Stromal cell of bone marrow (primary cell): ENCODE measurements around the gene EFNA1.
"Not testable (repeated sequence)": the region's sequence is repeated elsewhere in the genome, so short reads cannot be mapped to it uniquely, and the experiment has no call there.

Source experiments
- DNase-seq: peaks from one replicate; pipeline ENCODE4 v3.0.0-alpha.2; 2012; ENCODE audit warnings: low read depth

Gene EFNA1

DNA sequence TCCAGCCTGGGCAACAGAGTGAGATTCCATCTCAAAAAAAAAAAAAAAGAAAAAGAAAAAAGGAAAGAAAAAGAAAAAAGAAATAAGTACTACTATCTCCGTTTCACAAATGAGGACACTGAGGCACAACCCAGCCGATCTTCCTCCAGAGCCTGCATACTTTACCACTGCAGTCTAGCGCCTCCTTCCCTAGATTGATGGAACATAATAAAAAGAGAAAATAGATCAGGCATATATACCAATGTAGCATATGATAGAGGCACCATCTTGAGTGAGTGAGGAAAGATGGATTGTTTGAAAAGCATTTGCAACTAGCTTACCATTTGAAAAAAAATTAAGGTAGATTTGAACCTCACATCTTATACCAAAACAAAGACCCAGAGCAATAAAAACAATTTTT, 17.8 kb downstream of the EFNA1 start:
- no peak for DNase-seq

DNA sequence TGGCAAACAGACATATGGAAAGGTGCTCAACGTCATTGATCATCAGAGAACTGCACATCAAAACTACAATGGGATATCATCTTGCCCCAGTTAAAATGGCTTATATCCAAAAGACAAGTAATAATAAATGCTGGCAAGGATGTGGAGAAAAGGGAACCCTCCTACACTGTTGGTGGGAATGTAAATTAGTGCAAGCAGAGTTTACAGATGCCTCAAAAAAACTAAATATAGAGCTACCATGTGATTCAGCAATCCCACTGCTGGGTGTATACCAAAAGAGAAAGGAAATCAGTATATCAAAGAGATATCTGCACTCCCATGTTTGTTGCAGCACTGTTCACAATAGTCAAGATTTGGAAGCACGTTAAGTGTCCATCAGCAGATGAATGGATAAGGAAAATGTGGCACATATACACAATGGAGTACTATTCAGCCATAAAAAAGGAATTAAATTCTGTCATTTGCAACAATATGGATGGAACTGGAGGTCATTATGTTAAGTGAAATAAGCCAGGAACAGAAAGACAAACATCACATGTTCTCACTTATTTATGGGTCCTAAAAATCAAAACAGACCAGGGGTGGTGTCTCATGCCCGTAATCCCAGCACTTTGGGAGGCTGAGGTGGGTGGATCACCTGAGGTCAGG, 28.4 kb downstream of the EFNA1 start:
- not testable (repeated sequence) for DNase-seq

DNA sequence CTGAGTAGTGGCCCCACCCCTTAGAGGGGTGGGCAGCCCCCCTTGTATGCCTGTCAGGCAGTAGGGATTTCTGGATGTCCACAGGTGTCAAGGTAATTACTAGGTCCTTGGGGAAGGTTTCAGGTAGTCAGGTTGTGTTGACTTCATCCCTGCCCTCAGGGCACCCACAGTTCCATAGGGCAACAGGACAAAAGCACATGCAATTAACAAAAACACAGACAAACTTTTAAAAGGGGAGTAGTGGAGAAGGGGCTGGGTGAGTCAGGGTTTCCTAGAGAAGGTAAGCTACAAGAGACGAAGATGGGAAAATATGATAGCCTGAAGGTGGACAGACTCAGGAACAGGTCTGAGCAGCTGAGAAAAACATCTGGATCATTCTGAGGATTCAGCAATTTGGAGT, 31.3 kb downstream of the EFNA1 start:
- DNase-seq: no peak

- DNase-seq: no peak
Observed at GRCh38 chr1:155160128-155160527, 32.5 kb downstream of the EFNA1 start.

DNA sequence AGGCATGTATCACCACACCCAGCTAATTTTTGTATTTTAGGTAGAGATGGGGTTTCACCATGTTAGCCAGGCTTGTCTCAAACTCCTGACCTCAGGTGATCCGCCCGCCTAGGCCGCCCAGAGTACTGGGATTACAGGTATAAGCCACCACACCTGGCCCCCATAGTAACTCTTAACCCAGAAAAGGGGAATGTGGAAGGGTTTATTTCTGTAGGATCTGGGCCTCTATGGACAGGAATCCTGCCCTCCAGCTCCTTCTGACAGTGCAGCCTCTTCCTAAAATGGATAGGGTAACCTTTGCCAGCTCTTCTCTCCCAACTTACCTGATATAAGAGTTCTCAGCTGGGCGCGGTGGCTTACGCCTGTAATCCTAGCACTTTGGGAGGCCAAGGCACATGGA, 35.0 kb downstream of the EFNA1 start:
- DNase-seq: not testable (repeated sequence)

DNA sequence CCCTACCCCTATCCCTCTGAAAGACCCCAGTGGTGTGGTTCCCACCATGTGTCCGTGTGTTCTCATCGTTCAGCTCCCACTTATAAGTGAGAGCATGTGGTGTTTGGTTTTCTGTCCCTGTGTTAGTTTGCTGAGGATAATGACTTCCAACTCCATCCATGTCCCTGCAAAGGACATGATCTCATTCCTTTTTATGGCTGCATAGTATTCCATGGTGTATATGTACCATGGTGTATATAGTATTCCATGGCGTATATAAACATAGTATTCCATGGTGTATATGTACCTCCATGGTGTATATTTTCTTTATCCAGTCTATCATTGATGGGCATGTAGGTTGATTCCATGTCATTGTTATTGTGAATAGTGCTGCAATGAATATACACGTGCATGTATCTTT, 36.1 kb downstream of the EFNA1 start:
- not testable (repeated sequence) for DNase-seq

GRCh38 chr1:155164625-155165024, 36.9 kb downstream of the EFNA1 start:
- DNase-seq: not testable (repeated sequence)

- no peak for DNase-seq
Observed at GRCh38 chr1:155166051-155166470, 38.4 kb downstream of the EFNA1 start.

DNA sequence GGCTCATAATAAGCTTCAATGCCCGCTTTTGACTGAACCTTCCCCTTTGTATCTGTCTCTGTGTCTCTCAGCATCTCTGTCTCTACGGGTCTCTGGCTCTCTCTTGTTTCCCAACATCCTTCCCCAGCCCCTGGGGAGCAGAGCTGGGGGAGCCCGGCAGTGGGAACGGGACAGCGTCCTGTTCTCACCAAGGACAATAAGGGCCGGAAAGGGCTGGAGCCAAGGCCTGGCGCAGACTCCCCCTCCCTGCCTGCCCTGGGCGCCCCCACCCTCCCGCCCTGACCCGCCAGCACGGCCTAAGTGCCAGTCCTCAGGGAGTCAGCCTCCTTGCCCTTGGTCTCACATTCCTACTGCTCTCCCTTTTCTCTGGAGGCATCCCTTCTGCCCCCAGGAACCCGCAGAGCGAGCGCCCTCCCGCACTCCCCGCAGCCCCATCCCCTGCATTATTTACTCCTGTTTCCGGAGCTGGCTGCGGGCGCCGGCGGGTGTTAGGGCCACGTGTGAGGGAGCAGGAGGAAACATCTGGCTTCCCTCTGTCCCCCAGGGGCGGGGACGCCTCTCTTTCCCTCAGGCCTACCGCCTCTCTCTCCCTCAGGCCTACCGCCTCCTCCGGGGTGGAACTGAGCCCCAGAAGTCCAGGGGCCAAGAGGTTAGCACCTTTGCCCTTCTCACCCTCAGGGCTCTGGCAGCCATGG, 38.9 kb downstream of the EFNA1 start:
- DNase-seq: no peak

DNA sequence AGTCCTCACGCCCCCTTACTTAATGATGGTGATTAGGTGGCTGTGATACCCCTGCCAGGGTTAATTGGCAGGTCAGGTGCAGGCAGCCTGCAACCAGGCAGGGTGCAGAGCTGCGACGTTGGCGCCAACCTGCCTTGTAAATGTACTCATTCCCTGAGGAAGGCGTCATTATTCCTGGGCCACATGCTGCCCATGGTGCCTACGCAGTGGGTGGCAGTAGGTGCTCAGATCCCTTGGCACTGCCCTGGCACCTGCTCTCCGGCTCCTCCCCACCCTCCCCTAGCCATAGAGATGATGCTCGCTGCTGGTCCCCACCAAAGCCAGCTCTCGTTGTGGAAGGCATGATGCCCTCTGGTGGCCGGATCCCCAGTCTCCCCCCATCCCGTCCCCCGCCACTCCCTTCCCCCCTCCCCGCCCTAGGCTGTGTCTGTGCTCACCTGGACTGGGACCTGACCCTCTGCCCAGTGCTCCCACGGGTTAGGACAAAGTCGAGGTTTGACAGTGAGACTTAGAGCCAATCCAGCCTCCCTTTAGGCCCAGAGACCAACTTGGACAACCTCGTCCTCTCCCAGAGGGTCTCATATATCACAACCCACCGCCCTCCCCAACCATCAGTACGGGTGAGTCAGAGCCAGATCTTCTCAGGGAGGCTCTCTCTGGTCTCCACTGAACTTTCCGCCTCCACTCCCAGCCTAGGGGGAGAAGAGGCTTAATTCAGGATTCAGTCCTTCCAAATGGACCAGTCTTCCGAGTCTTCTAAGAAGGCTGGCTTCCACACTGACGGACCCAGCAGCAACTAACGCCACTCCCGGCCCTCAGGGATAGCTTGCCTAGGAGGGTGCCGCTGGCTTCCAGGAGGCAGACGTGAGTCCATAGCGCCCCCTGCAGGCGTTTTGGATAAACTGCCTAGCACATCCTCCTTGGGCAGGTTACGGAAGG, 39.8 kb downstream of the EFNA1 start:
- peak; percentile 56 for DNase-seq

- not testable (repeated sequence) for DNase-seq
Observed at GRCh38 chr1:155168105-155168445, 40.4 kb downstream of the EFNA1 start.

- DNase-seq: no peak
Observed at GRCh38 chr1:155168456-155169210, 41.0 kb downstream of the EFNA1 start.

- no peak for DNase-seq
Observed at GRCh38 chr1:155169541-155169940, 41.9 kb downstream of the EFNA1 start.

GRCh38 chr1:155170101-155170785, 42.6 kb downstream of the EFNA1 start:
- DNase-seq: no peak

GRCh38 chr1:155170806-155171205, 43.1 kb downstream of the EFNA1 start:
- no peak for DNase-seq

DNA sequence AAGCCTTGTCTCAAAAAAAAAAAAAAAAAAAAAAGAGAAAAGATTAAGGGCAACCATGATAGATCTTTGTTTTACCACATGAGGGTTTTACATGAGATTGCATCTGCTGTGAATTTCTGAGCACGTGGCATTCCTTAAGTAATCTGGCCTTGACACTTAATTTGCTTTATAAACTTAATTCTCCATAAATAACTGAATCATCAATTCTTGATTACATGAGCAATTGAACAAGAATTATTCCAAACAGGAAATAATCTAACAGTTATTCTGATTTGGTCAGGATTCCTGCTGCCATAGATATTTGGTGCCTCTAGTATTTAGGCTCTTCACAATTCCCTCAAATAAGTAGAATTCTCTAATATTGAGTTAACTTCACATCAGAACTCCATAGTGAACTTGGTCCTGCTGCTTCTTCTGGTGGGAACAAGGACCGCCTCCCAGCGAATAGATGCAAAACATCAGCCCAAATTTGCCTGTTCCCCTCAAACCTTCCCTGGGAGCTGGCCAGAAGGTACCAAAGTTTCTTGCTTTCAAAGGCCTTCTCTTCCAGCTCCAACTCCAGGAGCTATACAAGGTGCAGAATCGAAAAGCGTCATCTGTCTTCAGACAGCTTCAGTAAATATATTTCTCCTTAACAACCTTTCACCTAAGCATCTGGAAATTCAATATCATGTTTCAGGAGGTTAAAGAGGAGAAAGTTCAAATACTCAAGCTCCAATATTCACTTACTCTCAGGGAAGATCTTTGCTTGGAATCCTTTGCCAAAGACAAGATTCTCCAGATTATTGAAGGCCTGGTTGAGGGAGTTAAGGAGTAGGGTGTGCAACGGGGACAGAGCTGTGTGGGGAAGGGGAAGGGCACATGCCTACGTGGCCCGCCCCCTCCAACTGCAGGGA, 44.4 kb downstream of the EFNA1 start:
- DNase-seq: no peak

DNA sequence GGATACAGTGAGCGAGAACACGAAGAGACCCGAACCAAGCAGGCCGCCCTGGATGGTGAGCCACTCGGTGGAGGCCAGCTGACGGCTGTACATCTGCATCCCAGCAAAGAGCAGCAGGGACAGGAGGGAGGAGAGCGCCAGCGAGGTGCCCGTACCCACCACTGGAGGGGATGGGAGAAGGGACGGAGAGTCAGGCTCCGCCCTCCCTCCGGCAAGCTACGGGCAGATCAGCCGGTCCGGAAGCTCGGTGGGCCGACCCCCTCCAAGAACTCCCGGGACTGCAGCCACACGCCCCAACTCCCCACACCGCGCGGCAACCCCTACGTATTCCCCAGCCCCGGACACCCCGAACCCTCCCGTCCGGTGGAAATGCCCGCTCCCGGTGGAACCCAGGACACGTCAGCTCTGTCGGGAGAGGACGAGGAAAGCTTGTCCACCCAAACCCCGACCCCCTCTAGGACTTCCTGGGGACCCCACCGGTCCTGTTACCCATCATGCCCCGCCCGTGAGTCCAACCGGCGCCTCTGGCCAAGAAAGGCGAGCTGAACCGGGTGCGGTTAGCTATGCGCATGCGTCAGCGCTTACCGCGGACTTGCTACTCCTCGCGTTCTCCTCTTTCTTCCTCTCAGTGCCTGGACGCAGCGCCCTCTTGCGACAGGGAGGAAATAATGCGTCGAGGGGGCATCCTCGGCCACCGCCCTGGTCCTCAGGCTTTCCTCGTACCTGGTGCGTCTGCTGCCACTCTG, 45.2 kb downstream of the EFNA1 start, which contains the start of gene KRTCAP2:
Gene KRTCAP2 (minus strand): TSS at position 573 of the 746 bp plus-strand sequence. CDS start 80 bp downstream, at position 493.
- peak; percentile 92 for DNase-seq

- DNase-seq: no peak
Observed at GRCh38 chr1:155173478-155174323, 46.0 kb downstream of the EFNA1 start, which contains the start of gene TRIM46. TRIM46 (plus strand) TSS chr1:155173849; CDS start chr1:155173967, 118 bp downstream.
